Astrocyte (in vitro differentiated cells and primary cell): Measurements from ENCODE around the gene CYREN.

Experiments
- CTCF ChIP-seq: IDR thresholded peaks from 2 replicates; pipeline ENCODE4 v1.5.1; 2011; ENCODE audit warnings: low read depth, mild to moderate bottlenecking, inconsistent platforms, low read length, moderate library complexity; ENCODE audit not compliant: insufficient read depth
- EZH2 ChIP-seq: IDR thresholded peaks from 2 replicates; pipeline ENCODE4 v1.6.1; 2012; ENCODE audit warnings: mild to moderate bottlenecking, low read length, inconsistent platforms; ENCODE audit not compliant: insufficient read depth

GRCh38 chr7:135186841-135187253, 16.3 kb upstream of the CYREN start:
- TF ChIP-seq CTCF (no peak), EZH2 (no peak)
